GM20431 (cell line): ENCODE results near the gene CLDN22.

Experiments
- in situ Hi-C: fragments of 300-500 bp; cut with MseI, MboI; formaldehyde crosslinking; loops from one replicate; pipeline ENCODE4 v1.15.0; 2020; ENCODE audit warnings: low sequenced_read_pairs; ENCODE audit not compliant: unreplicated experiment

Gene CLDN22

DNA sequence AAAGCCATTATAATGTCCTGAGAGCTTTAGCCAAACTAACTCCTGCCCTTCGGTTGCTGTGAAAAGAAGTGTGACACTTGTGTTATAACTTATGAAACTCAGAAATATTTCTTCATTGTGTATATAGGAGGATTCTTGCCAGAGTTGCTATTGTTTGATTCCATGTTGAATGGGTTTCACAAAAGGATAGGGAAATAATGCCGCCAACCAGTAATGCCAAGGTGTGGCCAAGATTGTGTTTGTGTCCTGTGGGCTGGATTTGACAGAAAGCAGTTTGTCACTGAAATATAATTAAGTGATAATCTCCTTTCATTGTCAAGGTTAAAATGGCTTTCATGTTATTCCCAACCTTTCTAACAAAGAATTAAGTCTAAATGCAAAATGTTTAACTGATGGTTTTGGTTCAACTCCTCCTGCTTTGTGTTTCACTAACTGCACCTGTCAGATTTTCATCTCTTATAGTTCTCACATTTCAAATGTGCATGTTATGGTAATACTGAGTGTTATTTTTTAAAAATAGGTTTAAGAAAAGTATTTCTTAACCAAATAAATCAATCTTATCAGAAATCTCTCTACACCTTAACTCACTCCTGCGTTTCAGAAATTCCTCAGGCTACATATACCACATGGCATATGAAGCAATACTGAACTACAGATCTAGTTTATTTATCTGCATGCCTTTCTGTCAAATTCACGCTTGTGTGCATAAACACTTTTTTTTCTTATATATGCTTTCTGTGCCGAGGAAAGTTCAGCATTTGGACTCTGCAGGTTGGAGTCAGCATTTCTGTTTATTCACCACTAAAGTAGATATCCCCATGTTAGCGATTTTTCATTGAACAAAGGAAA lies at the start of gene CLDN22:
TSS of gene CLDN22 (minus strand) at position 66 of the 849 bp plus-strand sequence. CDS start at position 8, 58 bp downstream.
- in situ Hi-C loops: no loop called here

DNA sequence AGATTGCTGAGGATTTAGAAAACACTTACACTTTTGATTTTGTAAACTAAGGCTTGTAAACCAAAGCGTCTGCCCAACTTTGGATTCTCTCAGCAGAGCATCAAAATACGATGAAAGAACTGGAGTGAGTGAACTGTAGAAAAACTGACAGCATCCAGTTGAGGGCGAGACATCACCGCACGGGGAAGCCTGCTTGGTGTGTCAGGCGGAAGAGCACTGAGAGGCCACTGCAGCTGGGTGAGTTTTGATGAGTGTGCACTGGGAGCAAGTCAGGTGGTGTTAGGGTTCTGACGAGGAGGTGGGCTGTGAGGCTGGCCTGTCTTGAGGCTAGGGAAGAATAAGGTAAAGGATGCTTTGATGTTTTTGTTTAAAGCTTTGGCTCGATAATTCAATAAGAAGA lies 49.0 kb upstream of the CLDN22 start:
- in situ Hi-C loops: no loop called here

DNA sequence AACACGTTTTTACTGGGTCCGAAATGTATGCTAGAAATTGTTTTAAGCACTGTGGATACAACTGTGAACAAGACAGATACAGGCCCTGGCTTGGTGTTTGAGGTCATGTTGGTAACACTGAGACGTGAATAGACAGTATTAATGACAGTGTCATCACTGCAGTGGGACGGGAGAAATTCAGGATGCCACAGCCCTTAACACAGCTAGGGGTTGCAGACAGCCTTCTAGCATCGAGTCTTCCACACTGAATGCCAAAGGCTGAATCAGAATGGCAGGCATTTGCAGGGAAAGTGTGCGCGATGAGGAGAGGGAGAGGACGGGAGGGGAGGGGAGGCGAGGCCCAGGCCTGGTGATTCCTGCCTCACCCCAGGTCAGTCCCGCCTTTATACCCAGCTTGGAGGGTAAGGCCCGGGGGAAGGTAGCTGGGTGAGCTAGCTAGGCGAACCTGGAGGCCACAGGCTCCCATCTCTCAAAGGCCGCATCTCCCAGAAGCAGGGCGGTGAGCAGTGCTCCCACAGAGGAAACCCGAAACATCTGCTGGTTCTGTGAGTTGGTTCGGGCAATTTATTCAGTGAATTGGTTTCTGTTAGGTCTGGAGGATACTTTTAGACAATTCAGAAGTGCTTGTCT lies 46.2 kb upstream of the CLDN22 start:
- in situ Hi-C loops: no loop called here

DNA sequence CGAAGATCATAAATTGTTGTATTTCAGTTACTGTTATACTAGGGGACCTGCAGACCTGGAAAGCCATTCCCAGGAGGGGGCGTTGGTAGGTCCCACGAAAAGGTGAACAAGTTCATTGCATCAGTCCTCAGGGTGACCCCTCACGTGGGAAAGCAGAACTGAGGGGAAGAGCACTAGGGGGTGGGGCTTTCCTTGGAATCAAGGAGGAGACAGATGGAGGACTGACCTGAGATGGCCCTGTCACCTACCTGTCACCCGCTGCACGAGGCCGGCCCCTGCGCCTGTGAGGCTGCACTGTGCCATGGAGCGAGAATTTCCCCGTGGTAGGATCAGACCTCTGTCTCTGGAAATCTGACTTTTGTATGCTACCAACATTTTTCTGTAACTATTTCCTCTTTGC lies 43.9 kb upstream of the CLDN22 start:
- in situ Hi-C loops: no loop called here

DNA sequence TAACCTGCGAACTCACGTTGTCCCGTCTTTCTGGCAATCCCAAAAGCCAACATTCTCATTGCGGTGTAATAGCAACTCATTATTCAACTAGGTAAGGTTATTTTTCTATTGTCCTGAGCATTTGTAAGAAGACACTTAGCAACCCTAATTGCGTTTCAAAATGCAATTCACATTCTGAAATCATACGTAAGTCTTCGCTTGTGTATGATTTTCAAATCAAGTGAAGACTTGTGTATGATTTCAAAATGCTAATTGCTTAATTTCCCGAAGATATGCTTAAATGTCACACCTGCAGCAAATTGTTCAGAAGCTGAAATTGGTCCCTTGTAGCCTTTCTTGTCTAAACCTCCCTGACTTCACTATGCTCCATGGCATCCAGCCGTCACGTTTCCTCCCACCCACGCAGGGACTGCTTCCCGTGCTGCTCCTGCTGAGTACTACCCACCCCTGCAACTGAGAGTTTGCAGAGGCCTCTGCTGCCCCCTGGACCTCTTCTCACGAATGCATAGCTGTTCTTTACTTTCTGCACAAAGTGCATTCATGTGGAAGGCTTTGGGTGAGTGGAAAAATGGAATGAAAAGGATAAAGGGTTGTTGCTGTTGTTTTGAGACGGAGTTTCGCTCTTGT lies 43.0 kb upstream of the CLDN22 start:
- in situ Hi-C loops: no loop called here

DNA sequence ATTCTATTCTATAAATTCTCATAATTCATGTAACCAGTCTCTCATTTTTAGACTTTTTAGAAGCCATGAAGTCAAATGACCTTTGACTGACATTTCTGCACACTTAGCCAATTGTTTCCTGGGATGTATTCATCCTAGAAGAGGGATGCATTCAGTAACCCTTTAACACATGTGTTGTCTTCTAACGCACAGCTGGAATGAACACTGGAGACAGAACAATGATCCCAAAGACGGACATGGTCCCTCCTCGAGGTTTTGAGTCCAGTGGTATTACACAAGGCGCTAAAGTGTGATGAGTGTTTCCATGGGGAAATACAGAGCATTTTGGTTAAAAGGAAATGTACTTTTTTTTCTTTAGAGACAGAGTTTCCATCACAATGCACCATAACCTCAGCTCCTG lies 42.0 kb upstream of the CLDN22 start:
- in situ Hi-C loops: no loop called here

DNA sequence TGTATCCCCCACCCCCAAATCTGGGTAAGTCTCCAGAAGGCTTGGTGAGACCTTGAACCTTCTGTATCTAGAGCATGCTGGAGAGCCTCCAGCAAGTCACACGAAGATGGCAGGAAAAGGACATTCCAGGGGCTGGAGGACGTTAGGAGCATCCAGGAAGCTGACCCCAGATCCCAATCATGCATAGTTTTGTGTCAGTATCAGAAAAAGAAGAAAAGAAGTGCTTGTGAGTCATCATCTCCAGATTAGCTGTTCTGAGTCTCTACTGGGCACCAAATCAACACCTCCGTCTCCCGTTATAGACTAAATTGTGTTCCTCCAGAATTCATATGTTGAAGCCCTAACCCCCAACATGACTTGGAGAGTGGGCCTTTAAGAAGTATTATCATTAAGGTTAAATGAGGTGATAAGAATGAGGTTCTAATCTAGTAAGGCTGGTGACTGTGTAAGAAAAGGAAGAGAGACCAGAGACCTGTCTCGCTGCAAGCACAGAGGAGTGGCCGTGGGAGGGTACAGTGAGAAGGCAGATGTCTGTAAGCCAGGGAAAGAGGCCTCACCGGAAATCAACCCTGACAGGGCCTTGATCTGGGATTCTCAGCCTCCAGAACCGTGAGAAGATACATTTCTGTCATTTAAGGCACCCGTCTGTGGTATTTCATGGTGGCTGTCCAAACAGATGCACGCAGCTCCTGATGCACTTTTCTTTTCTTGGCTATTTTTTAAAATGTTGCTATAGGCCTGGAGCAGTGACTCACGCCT lies 40.3 kb upstream of the CLDN22 start:
- in situ Hi-C loops: no loop called here

DNA sequence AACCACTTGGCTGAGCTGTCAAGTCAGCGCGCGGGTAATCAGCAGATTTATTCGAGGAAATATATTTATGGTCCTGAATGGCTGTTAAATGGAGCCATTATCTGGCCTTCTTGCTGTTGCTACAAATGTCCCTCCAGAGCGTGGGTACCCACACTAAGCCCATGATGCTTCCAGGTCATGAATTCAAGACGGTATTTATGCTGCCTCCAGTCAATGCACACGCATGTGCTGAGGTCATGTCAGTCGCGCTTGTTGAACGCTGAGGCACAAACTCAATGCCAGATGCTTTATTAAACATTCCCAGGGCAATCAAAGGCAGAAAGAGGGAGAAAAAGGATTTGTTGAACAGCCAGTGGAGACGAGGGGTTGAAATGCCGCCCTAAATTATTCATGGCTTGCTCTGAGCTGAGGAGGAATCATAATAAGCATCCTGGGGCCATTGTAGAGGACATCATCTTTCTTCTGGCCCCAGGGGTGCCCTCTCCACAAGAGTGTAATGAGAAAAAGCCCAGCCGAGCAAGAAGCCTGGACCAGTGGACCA lies 38.2 kb upstream of the CLDN22 start:
- in situ Hi-C loops: no loop called here

DNA sequence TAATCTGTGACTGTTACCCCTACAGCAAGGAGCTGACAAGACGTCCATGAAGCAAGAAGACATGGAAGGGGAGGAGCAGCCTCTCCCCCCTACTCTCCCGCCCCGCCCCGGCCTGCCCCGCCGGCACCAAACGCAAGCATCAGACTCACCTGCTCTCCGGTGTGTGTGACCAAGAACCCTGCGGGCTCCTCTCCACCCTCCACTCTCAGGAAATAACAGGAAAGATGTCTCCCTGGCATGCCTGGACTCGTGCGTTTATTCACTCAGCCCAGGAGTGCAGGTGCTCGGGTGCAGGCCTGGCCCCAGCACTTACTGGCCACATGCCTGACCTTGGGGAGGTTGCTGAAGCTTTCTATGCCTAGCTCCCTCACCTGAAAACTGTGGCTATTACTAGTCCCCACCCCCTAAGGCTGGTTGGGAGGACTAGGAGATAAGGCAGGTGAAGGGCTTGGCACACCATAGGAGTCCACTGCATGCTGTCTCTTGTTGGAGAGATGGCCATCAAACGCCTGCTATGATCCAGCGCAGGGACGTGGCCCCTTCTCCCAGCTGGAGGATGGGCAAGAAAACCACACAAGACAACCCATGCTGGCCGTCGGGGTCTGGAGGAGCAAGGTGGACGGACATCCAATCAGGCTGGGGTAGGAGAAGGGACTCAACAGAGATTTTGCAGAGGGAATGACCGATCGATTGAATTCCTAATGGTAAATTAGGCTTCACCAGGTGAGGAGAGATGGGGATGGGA lies 37.0 kb upstream of the CLDN22 start:
- in situ Hi-C loops: no loop called here

DNA sequence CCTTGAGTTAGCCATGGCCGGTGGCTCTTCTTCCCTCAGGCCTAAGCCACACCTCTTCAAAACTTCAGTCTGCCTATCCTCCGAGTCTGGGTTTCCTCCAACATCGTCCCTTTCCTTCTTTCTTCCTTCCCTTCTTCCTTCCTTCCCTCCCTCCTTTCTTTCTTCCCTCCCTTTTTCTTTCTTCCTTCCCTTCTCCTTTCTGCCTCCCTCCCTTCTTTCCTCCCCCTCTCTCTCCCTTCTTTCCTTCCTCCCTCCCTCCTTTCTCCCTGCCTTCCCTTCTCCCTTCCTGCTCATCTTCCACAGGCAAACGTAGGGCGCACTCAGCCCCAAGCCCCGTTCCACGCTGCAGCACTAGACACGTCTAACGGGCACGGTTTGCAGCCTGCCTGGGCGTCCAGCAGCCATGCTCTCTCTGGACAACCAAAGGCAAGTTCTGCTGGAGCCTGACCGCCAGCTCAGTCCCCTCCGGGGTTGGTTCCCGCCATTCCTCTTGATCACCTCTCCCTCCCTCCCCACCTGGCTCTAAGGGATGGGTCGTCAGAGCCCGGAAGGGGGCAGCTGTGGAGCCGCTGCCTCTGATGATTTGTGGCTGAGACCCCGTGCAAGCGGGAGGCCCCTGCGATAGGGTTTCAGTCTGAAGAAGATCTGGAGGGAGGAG lies 36.2 kb upstream of the CLDN22 start:
- in situ Hi-C loops: no loop called here

DNA sequence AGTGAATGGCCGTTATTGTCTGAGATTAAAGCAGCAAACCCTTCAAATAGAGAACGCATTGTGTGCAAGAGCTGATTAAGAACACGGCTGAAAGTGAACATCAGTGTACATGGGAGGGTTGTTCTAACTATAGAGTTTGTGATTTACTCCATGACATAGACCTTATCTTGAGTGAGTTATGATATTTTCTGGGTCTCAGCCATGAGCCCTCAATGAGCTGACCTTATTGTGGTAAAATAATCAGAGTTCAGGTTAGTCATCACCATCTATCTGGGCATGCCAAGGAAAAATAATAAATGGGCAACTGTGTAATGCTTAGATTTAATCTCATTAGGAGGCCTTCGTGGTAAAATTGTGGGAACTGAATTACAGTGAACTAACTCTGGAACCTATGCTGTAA lies 35.3 kb upstream of the CLDN22 start:
- in situ Hi-C loops: no loop called here

DNA sequence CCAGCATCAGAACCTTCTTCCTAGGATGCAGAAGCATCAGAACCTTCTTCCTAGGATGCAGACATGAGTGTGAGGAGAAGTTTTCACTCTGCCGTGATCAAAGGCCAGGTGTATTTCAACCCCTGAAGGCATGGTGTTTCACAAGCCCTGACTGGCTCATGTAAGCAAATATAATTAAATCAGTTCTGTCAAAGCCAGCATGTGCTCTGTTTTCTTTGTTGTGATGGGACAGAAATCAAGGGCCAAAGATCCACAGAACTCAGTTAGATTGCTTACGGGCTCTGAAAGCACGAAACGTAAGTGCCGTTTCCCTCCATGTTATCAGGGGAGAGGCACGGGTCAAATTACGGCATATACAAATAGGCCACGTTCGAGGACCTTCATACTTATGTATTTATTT lies 34.1 kb upstream of the CLDN22 start:
- in situ Hi-C loops: no loop called here

DNA sequence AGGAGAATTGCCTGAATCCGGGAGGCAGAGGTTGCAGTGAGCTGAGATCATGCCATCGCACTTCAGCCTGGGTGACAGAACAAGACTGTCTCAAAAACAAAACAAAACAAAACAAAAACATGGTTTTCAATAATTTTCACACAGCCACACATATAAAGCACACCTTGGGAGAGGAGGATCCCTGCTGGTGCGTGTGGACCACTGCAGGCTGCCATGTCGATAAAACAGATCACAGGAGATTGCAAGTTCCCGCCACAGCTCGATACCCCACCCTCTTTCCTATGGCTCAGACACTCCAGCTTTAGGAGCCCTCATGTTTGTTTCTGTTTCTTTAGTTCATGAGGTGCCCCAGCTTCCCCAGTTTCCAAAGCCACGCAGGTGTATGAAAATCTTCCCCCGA lies 33.5 kb upstream of the CLDN22 start:
- in situ Hi-C loops: no loop called here

DNA sequence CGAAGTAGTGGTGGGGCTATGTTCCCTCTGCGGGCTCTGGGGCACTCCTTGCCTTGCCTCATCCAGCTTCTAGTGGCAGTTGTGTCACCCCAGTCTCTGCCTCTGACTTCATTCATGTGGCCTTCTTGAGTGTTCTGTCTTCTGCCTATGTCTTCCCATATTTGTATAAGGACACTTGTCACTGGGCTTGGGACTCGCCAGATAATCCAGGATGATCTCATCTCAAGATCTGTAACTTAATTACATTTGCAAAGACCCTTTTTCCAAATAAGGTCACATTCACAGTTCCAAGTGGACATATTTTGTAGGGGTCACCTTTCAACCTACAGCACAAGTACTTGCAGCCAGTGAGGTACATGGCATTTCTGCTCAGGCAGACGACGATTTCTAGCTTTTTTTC lies 32.5 kb upstream of the CLDN22 start:
- in situ Hi-C loops: no loop called here

DNA sequence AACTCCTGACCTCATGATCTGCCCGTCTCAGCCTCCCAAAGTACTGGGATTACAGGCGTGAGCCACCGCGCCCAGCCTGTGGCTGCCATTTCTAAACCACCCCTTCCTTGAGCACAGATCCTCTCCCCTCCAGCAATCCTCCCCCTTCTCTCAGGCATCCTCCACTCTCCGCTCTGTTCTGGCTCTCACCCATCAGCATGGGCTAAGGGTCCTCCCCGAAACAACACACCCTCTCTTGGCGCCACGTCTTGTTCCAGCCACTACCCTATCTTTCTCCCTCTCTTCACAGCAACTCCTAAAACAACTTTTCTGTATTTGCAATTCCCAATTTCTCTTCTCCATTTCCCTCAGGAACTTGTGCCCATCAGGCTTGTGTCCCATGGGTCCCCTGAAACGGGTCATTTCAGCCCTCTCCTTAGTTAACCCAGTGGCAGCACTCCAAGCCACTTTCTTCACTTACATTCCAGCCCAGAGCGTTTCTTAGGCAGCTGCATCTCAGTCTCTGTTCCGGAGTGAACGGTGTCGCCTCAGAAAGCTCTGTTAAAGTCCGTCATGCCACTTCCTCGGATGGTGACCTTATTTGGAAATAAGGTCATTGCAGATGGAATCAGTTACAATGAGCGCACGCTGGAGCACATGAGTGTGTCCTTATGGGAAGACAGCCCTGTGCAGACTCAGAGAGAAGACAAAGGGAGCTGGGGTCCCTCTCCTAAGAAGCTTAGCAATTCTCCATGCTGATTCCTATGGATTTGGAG lies 30.4 kb upstream of the CLDN22 start:
- in situ Hi-C loops: no loop called here

DNA sequence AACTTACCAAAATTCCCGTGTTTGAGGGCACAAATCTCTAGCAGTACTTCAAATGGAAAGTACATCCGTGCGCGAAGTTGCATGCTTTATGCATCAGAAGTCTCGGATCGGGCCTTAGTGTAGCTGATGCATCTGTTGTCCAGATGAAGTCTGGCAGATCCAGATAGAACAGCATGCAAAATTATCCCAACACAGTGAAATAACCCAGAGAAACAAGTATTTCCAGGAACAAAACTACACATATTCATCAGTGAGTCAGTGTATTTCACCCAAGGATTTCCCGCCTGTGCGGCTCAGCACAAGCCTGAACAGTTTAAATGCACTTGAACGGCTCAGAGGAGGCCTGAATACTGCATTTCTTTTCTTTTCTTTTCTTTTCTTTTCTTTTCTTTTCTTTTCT lies 29.6 kb upstream of the CLDN22 start:
- in situ Hi-C loops: no loop called here

DNA sequence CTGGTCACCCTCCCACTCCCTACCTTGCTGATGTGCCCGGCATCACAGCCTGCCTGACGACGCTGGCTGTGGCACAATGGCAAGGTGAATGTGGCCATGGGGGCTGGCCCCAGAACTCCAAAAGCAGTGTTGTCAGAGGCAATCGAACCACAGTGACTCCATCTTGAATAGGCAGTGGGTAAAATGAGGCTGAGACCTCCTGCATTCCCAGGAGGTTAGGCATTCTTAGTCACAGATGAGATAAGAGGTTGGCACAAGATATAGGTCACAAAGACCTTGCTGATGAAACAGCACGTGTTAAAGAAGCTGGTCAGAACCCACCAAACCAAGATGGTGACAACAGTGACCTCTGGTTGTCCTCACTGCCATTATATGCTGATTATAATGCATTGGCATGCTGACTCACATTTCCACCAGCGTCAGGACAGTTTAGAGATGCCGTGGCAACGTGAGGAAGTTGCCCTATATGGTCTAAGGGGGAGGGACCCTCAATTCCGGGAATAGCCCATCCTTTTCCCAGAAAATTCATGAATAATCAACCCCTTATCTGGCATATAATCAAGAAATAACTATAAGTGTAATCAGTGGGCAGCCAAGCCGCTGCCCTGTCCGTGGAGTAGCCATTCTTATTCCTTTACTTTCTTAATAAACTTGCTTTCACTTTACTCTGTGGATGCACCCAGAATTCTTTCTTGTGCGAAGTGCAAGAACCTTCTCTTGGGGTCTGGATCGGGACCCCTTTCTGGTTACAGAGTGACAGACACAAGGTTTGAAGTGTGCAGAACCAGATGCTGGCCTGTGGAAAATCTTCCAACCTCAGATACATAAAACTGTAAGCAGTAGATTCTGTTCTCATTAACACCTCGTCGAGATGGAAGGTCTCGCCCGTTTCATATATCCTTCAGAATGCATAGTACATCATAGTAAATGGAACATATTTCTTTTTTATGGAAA lies 28.9 kb upstream of the CLDN22 start:
- in situ Hi-C loops: no loop called here
